Parathyroid adenoma (tissue), 2 donors: ENCODE results near the gene CYP24A1.

Experiments
- H2AFZ ChIP-seq: fragments of 300-600 bp; sonication (generic); one replicate; pipeline ENCODE4 v1.7.0; 2017; ENCODE audit warnings: antibody characterized with exemption, mild to moderate bottlenecking
- H3K27ac ChIP-seq: fragments of 300-600 bp; sonication (generic); one replicate; pipeline ENCODE4 v1.7.0; 2017
- H3K27me3 ChIP-seq: fragments of 300-600 bp; sonication (generic); one replicate; pipeline ENCODE4 v1.7.0; 2017; ENCODE audit warnings: low read length; ENCODE audit not compliant: control insufficient read depth, insufficient read depth
- H3K36me3 ChIP-seq: fragments of 300-600 bp; sonication (generic); one replicate; pipeline ENCODE4 v1.7.0; 2017; ENCODE audit warnings: low read length; ENCODE audit not compliant: control insufficient read depth, insufficient read depth
- H3K4me1 ChIP-seq: fragments of 300-600 bp; sonication (generic); one replicate; pipeline ENCODE4 v1.7.0; 2017; ENCODE audit warnings: control low read depth
- H3K4me2 ChIP-seq: fragments of 300-600 bp; sonication (generic); one replicate; pipeline ENCODE4 v1.7.0; 2017; ENCODE audit warnings: low read length
- H3K4me3 ChIP-seq: fragments of 300-600 bp; sonication (generic); one replicate; pipeline ENCODE4 v1.7.0; 2017; ENCODE audit warnings: low read depth, low read length
- H3K79me2 ChIP-seq: fragments of 300-600 bp; sonication (generic); one replicate; pipeline ENCODE4 v1.7.0; 2017; ENCODE audit warnings: control low read depth
- H3K9ac ChIP-seq: fragments of 300-600 bp; sonication (generic); one replicate; pipeline ENCODE4 v1.7.0; 2017; ENCODE audit warnings: mild to moderate bottlenecking
- H3K9me3 ChIP-seq: fragments of 300-600 bp; sonication (generic); one replicate; pipeline ENCODE4 v1.7.0; 2017; ENCODE audit warnings: low read length; ENCODE audit not compliant: control insufficient read depth
- TF ChIP-seq, protein P1 (sequence below): fragments of 300-600 bp; sonication (generic); IDR thresholded peaks from one replicate; pipeline ENCODE4 v1.7.0; 2017; ENCODE audit warnings: antibody characterized with exemption, mild to moderate bottlenecking
- donor health status: primary hyperparathyroidism.

The CYP24A1 gene

DNA sequence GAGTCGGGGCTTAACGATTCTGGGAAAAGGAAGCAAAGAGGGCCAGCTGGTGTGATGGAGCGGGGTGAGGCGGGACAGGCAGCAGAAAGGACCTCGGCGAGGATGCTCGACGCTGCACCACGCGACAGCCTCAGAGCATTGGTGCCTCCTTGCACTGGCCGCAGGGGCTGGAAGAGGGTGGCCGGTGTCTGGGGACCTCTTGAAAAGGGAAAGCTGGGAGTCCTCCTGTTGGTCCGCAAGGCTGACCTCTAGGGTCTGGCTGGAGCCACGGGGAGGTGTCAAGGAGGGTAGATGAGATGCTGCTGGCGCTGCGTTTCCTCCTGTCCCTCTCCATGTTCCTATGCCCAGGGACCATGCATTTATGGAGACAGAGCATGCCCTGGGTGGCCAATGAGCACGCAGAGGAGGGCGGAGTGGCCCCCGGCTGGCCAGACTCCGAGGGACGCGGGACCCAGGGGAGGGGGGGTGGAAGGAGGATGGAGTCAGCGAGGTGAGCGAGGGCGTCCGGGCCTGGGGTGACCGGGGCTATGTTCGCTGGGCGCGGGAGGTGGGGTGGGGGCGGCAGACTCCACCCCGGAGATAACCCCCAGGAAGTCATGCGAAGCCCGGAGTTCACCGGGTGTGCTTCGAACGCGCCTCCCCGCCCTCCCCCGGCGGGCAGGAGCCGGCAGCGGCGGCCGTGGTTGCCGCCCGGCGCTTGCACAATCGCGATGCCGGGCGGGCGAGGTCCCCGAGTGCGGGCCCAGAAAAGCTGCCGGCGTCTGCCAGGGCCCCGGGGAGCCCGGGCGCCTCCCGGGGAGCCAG lies at the start of gene CYP24A1:
TSS of gene CYP24A1 (minus strand) at position 334 of the 804 bp plus-strand sequence. CDS start 407 bp downstream, outside the sequence.
- H3K4me2 ChIP-seq: no peak within 1 kb of the TSS
- TF ChIP-seq, protein P1, sequence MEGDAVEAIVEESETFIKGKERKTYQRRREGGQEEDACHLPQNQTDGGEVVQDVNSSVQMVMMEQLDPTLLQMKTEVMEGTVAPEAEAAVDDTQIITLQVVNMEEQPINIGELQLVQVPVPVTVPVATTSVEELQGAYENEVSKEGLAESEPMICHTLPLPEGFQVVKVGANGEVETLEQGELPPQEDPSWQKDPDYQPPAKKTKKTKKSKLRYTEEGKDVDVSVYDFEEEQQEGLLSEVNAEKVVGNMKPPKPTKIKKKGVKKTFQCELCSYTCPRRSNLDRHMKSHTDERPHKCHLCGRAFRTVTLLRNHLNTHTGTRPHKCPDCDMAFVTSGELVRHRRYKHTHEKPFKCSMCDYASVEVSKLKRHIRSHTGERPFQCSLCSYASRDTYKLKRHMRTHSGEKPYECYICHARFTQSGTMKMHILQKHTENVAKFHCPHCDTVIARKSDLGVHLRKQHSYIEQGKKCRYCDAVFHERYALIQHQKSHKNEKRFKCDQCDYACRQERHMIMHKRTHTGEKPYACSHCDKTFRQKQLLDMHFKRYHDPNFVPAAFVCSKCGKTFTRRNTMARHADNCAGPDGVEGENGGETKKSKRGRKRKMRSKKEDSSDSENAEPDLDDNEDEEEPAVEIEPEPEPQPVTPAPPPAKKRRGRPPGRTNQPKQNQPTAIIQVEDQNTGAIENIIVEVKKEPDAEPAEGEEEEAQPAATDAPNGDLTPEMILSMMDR: no peak
- peaks cover 11% of the 10 kb centered on the region for H3K27me3 ChIP-seq
- H3K4me3 ChIP-seq: no peak within 1 kb of the TSS
- no peaks in the 10 kb centered on the region for H3K36me3 ChIP-seq
- no peaks in the 10 kb centered on the region for H3K9me3 ChIP-seq
- H3K27ac ChIP-seq: no peak within 1 kb of the TSS
- H3K4me1 ChIP-seq: no peaks in the 10 kb centered on the region
- no peak within 1 kb of the TSS for H2AFZ ChIP-seq
- no peak within 1 kb of the TSS for H3K9ac ChIP-seq
- H3K79me2 ChIP-seq: no peaks in the 10 kb centered on the region

DNA sequence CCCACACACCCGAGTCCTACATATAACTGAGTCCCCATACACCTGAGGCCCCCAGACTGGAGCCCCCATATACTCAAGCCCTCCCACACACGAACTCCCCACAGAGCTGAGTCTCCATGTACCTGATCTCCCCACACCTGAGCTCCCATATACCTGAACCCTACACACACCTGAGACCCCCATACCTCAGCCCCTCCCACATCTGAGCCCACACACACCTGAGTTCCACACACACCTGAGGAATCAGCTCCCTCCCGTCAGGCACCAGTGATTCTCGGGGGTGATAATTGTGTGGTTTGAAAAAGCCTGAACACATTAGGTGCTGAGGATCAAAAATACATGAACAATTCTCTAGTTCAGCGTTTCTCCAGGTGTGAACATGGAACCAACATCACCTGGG lies 49.5 kb upstream of the CYP24A1 start:
- Histone ChIP-seq H3K4me1 (peaks cover 14% of the 10 kb centered on the region), H3K9ac (no peak overlapping the region), H3K27ac (no peak overlapping the region), H3K4me3 (no peak overlapping the region), H3K9me3 (no peaks in the 10 kb centered on the region), H3K79me2 (no peaks in the 10 kb centered on the region), H2AFZ (no peak overlapping the region), H3K4me2 (no peak overlapping the region), H3K36me3 (no peaks in the 10 kb centered on the region), H3K27me3 (no peaks in the 10 kb centered on the region)
- TF ChIP-seq, protein P1: no peak

DNA sequence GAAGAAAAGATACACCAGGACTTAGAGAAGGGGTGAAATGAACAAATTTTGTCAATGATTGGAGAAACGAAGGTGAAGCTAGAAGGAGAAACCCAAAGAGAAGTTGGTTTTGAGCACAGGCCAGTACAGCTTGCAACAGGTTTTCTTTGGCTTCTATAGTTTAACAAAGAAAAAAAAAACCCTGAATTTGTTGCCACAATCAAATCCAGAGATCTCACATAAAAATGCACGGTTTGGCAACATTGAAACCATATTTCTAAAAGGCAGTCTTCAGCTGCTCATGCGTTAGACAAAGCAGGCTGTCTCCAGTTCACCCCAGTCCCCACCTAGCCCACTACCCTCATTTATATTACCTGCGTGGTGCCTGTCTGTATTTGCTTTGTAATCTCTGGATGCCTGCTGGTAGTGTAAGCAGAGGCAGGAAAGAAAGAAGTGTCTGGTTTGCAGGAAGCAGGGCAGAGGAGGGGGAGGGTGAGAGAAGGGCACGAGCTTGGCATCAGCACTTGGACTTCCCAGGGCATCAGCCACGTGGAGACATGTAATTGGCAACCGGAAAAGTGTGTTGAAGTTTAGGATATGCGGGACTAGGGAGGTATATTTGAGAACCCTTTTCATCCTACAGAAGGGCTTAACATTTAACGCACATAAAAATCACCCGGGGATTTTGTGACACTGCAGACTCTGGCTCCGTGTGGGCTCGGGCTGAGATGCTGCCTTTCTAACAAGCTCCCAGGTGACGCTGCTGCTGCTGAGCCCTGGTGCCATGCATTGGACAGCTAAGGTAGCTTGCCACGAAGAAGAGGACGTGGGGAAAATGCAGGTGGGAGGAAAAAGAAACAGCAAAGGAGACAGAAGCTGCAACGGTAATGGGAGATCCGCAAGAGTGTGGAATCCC lies 48.5 kb upstream of the CYP24A1 start:
- TF ChIP-seq, protein P1: no peak
- Histone ChIP-seq H2AFZ (no peak overlapping the region), H3K79me2 (no peaks in the 10 kb centered on the region), H3K4me2 (no peak overlapping the region), H3K4me3 (no peak overlapping the region), H3K36me3 (no peaks in the 10 kb centered on the region), H3K27me3 (no peaks in the 10 kb centered on the region), H3K27ac (no peak overlapping the region), H3K9me3 (no peaks in the 10 kb centered on the region), H3K9ac (no peak overlapping the region), H3K4me1 (peaks cover 14% of the 10 kb centered on the region)

DNA sequence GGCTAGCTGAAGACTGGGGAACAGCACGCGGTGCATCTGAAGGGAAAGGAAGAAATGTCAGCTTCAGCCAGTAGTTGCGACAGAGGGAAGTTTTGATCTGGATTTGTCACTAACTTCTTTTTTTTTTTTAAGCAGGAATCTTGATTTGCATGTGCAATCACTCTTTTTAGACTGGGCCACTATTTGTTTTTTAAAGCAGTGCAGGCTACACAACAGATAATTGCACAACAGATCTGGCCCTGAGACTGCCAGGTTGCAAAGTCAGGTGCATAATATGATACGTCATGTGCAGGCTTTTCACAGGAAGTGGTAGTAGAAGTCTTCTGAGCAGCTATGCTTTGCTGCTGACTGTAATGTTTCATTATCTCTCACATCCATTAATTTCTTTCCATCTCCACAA lies 47.6 kb upstream of the CYP24A1 start:
- Histone ChIP-seq H3K4me2 (no peak overlapping the region), H3K4me1 (peaks cover 14% of the 10 kb centered on the region), H3K27me3 (no peaks in the 10 kb centered on the region), H3K9me3 (no peaks in the 10 kb centered on the region), H3K79me2 (no peaks in the 10 kb centered on the region), H3K27ac (no peak overlapping the region), H3K36me3 (no peaks in the 10 kb centered on the region), H3K9ac (no peak overlapping the region), H3K4me3 (no peak overlapping the region), H2AFZ (no peak overlapping the region)
- TF ChIP-seq, protein P1: no peak
